Left cardiac atrium (tissue), 4 donors: ENCODE data around the gene UFM1. TPM values are rescaled to one million over a fixed set of nuclear protein-coding genes. Genes with fewer than 3 reads are reported as not detected.
"Not testable (repeated sequence)": the region's sequence is repeated elsewhere in the genome, so short reads cannot be mapped to it uniquely, and the experiment has no call there.

Experiments used
- ATAC-seq, 2 donors: fragments of 200-7000 bp; cut with Tn5 transposase; one replicate each; pipeline ENCODE4 v1.9.1; 2020; ENCODE audit warnings: mild to moderate bottlenecking in 2 of 2, moderate library complexity in 2 of 2
- DNase-seq: peaks from one replicate; pipeline ENCODE4 v3.0.0-alpha.2; 2020
- intact Hi-C, 2 donors: fragments of 100-400 bp; cut with DNase I; formaldehyde crosslinking; loops; one replicate each; pipeline versions ENCODE4 v1.14.1 to v1.15.1; 2022 to 2023
- long read RNA-seq: library from polyadenylated mRNA; unstranded; transcript quantifications from one replicate; pipeline ENCODE4 v2.0.0, GENCODE V29; 2021
- total RNA-seq, 2 donors: library from RNA; stranded (reverse); fragmentation: NEBNext Ultra II Directional; extraction: Animal tissue kit (Norgen Biotek cat#: 25700); gene quantifications; one replicate each; pipeline ENCODE4 v1.2.1, GENCODE V29; 2021
- donor health status: DM: no; HTN: yes; CAD: no.
- donor health status: DM: no; HTN: yes; CAD: no; lungs with severe emphysema.
- donor health status: DM: yes; HTN: yes; CAD: no.
- donor health status: Dilated cardiomyopathy.

Gene UFM1
- total RNA-seq: 10 to 100 TPM; 27.2 to 40.3 TPM
- long read RNA-seq, transcript UFM1-201 (6 exons, 3,138 nt): major isoform, 86 of 110 reads
- long read RNA-seq, partial matches to known transcripts: 5 of 110 reads
- long read RNA-seq, other reads (novel, unspliced or antisense): 15 of 110 reads

DNA sequence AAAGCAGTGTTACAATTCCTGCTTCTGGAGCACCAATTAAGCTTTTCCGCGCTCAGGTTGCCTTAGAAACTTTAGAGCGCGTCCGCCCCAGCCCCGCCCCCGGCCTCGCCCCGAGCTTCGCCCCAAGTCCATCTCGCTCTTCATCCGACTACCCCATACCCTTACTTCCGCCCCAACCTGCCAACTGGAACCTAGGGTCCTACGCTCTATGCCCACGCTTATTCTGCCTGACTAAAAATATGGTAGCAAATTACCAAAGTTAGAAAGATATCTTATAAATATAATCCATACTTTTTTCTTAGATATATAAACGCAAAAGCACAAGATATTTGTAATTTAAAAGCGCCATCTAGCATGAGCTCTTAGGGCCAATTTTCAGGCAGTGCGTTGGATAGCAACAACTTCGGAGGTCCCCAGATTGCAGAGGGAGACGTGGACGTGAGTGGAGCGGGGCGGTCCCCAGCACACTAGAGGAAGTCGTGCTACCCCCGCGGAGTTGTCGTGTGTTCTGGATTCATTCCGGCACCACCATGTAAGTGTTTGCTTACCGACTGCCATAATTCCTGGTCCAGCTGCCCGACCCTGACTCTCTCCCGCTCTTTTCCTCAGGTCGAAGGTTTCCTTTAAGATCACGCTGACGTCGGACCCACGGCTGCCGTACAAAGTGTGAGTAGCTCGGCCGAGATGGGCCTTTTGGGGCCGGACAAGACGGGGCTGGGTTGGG lies at the start of gene UFM1:
Gene UFM1 (plus strand): TSS at position 462 of the 724 bp plus-strand sequence. CDS start 69 bp downstream, at position 531.
- DNase-seq (peak; percentile 94), ATAC-seq (peak; percentile 99 to 100)
- intact Hi-C loops: loop anchor here in 1 of 2 donors (10.0 kb wide), 1 partner anchor 1285 kb away; no protein-coding TSS in a partner anchor

DNA sequence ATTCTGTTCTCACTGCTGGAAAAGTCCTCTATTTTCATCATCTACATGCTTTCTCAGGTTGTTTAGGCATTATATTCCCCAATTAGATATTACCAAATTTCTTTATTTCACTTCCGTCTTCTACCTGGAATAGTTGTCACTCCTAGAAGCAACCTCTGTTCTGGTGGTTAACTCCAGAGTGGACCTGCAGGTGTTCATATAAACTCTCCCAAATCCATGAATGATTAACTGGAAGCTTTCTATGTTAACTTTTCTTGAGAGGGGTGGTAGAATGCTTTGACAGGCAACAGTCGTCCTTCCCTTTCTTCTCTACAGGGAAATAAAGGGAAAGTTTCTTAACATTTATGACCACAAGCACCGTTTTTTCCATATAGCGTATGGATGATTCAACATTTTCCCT lies 48.4 kb upstream of the UFM1 start:
- intact Hi-C loops: no loop called here

DNA sequence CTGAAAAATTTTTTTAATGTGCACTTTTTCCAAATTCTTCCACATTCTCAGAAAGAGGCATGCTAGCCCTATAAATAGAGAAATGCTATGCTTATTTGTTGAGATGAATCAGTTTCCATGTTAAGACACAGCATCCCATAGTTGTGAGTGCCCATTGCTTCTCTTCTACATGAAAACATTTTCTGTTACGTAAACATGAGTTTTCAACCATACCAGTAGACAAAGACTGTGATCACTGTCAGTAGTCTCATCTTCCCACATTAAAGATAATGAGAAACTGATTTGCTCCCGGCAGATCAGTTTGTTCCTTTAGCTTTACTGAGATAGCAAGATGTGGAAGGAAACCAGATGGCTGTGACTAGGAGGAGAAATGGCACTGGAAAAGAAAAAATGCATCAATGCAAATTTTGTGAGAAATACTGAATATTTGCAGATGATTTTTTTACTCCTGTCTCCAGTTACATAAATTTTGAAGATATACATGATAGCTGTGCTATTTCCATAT lies 45.8 kb upstream of the UFM1 start:
- ATAC-seq: no peak
- intact Hi-C loops: no loop called here
- DNase-seq: no peak

More for the DNA sequence above, 48.4 kb upstream of the UFM1 start:
- DNase-seq: no peak
- no peak for ATAC-seq

DNA sequence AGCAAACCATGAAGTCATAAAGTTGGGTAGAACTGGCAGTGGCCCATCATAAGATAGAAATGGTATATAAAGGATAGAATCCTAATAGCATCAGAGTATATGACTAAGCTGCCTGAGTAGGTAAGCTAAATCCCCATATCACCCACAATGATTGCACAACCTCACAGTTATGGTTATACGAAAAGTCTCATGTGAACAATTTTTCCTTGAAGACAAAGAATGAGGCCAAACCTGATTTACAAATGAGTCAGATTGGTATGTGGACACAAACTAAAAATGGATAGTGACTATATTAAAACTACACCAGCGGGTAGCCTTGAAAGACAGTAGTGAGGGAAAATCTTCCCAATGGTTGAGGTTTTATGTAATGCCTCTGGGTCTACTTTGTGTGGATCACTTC lies 40.9 kb upstream of the UFM1 start:
- ATAC-seq (no peak), DNase-seq (no peak)
- intact Hi-C loops: no loop called here

DNA sequence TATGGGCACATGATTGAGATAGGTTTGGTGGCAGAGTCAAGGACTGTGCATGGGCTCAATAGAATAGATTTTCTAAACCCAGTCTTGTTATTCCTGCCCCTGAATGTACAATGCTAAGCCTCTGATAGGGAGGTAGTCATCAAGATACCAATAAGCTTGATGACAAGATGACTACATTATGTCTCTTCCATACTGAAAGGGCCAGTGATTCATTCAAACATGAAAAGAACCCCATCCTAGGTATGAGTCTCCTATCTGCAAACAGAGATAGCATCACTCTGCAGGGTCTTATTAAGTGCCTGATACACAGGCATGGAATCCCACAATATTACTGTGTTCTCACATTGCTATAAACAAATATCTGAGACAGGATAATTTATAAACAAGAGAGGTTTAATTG lies 40.3 kb upstream of the UFM1 start:
- DNase-seq (no peak), ATAC-seq (no peak)
- intact Hi-C loops: no loop called here

DNA sequence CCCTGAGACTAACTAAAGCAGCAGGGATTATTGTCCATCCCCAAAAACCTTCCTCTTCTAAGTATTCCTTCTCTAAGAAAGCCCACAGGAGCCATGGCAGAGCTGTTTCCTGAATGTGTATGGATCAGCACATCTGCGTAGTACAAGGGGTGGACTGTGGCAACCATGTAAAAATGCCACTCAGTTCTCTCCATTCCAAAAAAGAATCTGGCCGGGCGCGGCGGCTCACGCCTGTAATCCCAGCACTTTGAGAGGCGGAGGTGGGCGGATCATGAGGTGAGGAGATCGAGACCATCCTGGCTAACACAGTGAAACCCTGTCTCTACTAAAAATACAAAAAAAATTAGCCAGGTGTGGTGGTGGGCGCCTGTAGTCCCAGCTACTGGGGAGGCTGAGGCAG lies 38.5 kb upstream of the UFM1 start:
- DNase-seq, ATAC-seq, intact Hi-C loops: not testable (repeated sequence)

DNA sequence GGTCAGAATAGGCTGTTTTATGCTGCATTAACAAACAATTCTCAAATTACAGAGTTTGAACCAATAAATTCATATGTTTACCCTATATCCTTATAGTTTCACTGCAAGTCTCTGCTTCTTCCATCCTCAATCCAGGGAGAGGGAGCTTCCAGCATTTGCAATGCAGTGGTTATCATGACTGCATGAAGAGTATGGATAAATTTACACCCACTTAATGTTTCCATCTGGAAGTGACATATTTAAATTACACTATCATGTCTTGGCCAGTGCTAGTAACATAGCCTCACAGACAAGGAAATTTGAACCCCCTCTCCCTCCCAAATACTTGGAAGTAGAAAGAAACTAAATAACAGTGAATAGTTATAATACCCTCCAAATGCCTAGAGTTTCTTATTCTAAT lies 33.5 kb upstream of the UFM1 start:
- ATAC-seq (no peak), DNase-seq (no peak)
- intact Hi-C loops: no loop called here

DNA sequence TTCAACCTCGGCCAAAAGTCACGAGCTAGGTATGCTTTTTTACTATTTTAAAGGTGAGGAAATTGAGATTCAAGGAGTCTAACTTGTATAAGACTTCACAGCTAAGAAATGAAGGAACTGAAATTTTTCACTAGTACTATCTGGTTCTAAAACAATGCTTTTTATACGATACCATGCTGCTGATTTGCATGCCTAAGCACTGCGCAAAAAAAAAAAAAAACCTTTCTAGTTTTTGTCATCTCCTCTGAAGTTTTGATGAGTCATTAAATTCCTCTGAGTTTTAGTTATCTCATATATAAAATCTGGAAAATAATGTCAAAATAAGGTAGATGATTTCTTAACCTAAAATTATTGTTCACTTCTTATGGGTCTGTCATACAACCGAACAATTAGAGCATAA lies 28.0 kb upstream of the UFM1 start:
- DNase-seq: no peak
- no peak for ATAC-seq
- intact Hi-C loops: no loop called here

DNA sequence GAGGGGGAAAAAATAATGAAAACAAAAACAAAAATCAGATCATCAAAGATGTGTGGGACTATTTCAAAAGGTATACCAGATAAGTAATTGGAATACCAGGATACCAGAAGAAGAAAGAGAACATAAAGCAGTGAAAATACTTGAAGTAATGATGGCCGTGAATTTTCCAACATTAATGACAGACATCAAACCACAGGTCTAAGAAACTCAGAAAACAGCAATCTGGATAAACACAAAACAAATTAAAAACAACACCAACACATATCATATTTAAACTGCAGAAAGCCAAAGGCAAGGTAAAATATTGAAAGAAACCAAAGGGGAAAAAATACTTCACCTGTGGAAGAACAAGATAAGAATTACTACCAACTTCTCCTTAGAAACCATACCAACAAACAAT lies 24.2 kb upstream of the UFM1 start:
- DNase-seq: no peak
- intact Hi-C loops: no loop called here
- ATAC-seq: no peak

DNA sequence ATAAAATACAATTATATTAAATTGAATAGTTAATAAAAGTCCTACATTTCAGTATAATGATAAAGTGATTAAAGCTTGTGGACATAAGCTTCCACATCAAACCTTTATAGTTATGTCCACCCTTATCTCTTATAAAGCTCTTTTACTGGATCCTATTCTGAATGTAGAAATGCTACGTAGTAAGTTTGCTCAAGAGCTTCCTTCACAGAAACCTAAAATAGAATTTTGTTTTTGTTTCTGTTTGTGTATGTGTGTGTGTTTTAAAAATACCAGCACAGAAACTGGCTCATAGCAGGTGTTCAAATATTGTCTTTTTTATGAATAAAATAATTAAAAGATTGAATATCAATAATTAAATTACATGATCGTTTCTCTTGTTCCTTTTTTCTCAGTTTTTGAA lies 21.0 kb upstream of the UFM1 start:
- intact Hi-C loops: no loop called here
- ATAC-seq: no peak
- no peak for DNase-seq

DNA sequence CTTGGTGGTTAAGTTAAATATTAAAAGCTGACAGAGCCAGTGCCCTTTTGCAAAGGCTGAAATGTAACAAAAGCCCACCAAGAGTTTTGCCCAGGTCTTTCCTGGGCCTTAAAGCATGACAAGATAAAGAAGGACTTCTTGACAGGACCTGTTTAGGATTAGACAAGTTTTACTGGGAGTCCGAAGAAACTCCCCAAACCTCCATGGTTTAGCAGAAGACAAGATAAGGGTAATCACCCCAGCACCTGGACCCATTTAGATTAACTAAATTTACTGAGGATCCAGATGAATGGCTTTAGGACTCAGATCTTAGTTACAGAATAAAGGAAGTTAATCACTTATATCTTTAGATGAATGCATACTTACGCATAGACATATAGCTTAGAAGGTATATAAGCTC lies 14.8 kb upstream of the UFM1 start:
- intact Hi-C loops: no loop called here
- ATAC-seq (no peak), DNase-seq (no peak)

DNA sequence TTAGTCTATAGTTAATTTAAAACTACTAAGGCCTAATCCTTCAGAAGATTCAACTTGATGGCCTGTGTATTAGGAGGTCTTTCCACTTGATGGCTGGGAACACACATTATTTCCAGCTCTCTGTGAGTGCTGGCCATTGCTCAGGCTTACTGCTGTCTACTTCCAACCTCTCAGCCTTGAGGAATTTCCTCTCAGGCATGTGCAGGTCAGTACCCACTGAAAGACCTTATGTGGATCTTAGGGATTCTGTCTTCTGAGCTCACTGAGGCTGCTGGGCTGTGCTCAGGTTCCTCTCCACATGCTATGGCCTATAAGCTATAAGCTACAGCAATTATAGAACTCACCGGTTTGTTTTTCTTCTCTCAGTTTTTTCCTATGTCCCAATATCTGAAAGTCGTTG lies 11.6 kb upstream of the UFM1 start:
- intact Hi-C loops: no loop called here
- ATAC-seq (no peak), DNase-seq (no peak)

DNA sequence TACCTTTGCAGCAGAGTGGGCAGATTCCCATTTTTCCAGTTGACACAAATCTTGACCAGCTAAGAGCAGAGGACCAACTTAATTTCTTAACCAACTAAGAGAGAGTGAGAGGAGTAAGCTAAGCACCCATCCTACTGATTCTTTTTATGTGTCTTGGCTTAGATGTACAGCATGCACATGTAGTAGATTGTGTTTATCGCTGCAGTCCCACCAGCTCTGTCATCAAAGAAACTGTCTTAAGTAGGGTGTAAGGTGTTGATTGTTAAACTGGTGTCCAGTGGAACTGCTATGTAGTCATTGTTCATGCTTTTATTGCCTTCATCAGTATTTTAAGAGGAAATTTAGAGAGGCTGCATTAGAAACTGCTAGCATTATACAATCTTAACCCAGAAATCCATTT lies 9.0 kb upstream of the UFM1 start:
- ATAC-seq (no peak), DNase-seq (no peak)
- intact Hi-C loops: loop anchor here in 1 of 2 donors (10.0 kb wide), 1 partner anchor 1276 kb away; no protein-coding TSS in a partner anchor

DNA sequence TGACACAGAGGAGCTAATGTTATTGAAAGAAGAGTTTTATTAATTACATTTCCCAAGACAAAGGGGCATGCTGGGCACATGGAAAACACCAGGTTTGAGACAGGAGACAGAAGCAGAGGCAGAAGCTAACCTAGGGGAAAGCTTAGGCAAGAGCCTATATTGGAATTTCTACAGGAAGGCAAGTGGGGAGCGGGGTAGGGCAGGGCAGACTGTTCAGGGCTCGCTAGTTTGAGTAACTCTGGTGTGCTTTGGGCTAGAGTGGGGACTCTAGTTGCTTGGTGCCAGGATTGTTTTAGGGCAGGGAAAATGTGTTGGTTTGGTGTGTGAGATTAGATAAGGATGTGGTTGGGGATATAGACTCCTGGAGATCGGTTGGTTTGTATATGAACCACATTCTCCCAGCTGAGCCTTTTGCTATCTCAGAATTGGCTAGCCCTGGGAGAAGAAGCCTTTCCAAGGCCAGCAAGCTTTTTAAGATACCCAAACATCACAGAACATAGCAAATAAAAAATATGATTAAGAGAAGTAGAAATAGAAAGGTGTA lies 8.4 kb upstream of the UFM1 start:
- ATAC-seq (no peak), DNase-seq (no peak)
- intact Hi-C loops: loop anchor here in 1 of 2 donors (10.0 kb wide), 1 partner anchor 1276 kb away; no protein-coding TSS in a partner anchor

DNA sequence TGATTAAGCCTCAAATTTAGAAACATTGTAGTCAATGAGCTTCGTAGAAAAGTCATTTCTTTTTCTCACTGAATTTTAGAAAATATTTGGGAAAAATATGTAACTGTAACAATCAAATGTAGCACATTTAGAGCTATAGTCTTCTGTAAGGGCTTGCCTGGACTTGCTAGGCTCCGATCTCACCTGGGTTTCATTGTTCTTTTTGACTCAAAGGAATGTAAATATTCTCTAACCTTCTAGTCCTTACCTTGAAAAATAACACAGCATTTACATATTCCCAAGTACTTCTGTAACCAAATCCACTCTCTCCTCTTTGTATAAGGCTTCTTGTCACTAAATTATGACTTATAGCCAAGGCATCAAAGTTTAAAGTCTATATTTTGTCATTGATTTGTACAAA lies 2.9 kb upstream of the UFM1 start:
- DNase-seq (no peak), ATAC-seq (no peak)
- intact Hi-C loops: loop anchor here in 1 of 2 donors (10.0 kb wide), 1 partner anchor 1282 kb away; no protein-coding TSS in a partner anchor

DNA sequence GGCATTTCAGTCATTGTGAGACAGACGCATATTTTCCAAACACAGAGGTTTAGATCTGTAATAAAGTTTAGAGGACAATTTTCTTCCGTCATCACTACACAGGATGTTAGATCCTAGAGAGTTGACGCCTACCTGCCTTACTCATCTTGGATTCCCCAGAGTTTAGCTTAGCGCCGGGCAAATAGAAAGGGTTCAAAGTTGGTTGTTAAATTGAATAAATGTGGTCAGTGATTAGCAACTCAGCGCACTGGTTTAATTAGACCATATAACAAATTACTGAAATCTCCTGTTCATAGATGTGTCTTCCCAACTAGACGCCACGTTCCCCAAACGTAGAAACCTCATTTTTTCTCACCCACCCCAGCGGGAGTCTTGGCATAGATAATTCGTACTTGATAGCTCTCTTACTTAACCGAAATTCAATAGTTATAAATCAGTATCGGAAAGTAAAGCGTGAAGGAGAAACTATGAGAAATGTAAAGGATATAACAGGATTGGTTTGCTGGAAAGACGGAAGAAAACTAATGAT lies 726 bp upstream of the UFM1 start:
- intact Hi-C loops: loop anchor here in 1 of 2 donors (10.0 kb wide), 1 partner anchor 1284 kb away; no protein-coding TSS in a partner anchor
- ATAC-seq: peak; percentile 19 to 45
- no peak for DNase-seq

DNA sequence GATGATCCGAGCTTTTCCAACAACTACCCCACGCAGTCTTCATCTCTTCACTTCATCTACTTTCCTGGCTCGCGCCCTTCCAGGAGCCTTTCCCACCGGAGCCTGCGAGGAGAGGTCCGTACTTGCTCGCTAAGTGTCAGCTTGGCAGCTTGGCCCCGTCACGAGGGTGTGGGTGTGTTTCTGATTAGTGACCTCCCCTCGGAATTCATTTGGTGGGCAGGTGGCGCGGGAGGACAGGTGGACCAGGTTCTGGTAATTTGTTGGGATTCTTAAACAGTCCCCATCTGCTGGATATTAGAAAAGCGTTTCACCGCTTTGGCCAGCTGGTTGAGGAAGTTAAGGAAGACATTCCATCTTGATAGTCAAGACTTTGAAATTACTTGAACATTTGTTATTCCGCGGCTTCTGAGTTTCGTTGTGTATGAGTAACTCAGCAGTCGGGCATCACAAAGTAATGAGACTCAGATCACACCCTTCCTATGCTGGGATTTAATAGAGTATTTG lies 515 bp downstream of the UFM1 start:
- intact Hi-C loops: no loop called here
- DNase-seq: peak; percentile 75
- ATAC-seq: peak; percentile 47 to 74

DNA sequence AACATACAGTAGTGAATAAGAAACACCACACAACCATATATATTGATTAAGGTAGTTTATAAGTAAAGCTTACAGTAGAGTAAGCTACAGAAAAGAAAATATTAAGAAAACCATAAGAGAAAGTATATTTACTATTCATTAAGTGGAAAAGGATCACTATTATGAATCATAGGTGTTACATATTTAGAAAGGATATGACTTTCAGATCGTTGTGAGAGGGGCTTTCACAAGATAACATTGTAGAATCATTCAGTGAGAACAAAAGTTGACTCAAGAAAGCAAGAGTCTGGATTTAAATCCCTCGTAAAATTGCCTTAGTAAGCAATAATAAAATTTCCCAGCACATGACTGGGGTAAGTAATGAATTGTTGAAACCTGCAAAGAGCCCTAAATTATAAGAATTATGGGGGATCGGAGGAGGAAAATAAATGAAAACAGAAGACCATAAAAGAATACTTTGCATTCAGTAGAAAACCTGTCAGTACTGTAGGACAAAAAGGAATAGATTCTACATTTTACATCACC lies 6.0 kb downstream of the UFM1 start:
- DNase-seq (no peak), ATAC-seq (no peak)
- intact Hi-C loops: no loop called here

DNA sequence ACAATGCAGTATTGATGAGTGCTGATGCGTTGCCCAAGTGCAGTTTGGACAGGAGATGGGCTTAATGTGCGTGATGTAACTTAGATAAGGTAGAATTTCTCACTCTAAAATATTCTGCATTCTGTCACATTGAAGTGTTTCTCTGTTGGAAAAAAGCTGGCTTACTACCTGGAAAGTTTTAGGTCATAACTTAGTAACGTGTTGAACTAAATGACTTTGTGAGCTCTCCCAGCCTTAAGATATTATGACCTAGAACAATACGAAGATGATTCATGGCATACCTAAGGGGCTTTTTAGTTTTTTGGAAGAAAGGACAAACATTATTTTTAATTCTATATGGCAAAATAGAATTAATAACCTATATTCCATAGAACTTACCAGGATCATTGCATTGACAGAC lies 9.0 kb downstream of the UFM1 start:
- DNase-seq: no peak
- no peak for ATAC-seq
- intact Hi-C loops: no loop called here
